NCI-H345 treated with DMSO at 0.1 percent for 48 hours (cell line): Measurements from ENCODE around the gene MFAP3.
"Not testable (repeated sequence)": the region's sequence is repeated elsewhere in the genome, so short reads cannot be mapped to it uniquely, and the experiment has no call there.

Source experiments
- DNase-seq: peaks from one replicate; lab custom pipeline; 2025; ENCODE audit not compliant: unreplicated experiment; lab: John Stamatoyannopoulos, UW

Gene MFAP3

GRCh38 chr5:154038707-154039457 lies at the start of gene MFAP3, which contains the start of gene FAM114A2:
Gene MFAP3, plus strand, starts transcription at chr5:154038967. Its CDS starts 10,756 bp downstream, at chr5:154049723.
Gene FAM114A2, minus strand, starts transcription at chr5:154038910. Its CDS starts 3,957 bp downstream, at chr5:154034953.
- peak; percentile 76 for DNase-seq

- DNase-seq: no peak
These were observed 47.6 kb upstream of the MFAP3 start for GRCh38 chr5:153991168-153991567.

GRCh38 chr5:153998010-153998409 lies 40.8 kb upstream of the MFAP3 start:
- DNase-seq: no peak

GRCh38 chr5:153998768-153999167 lies 40.0 kb upstream of the MFAP3 start:
- DNase-seq: no peak

GRCh38 chr5:153999995-154000394 lies 38.8 kb upstream of the MFAP3 start:
- DNase-seq: no peak

GRCh38 chr5:154000703-154001102 lies 38.1 kb upstream of the MFAP3 start:
- DNase-seq: no peak

- no peak for DNase-seq
These were observed 36.7 kb upstream of the MFAP3 start for GRCh38 chr5:154002093-154002492.

GRCh38 chr5:154002511-154003020 lies 36.2 kb upstream of the MFAP3 start:
- DNase-seq: no peak

GRCh38 chr5:154005648-154006047 lies 33.1 kb upstream of the MFAP3 start:
- no peak for DNase-seq

GRCh38 chr5:154010660-154011059 lies 28.1 kb upstream of the MFAP3 start:
- DNase-seq: no peak

- no peak for DNase-seq
These were observed 23.6 kb upstream of the MFAP3 start for GRCh38 chr5:154015071-154015693.

GRCh38 chr5:154018919-154019318 lies 19.8 kb upstream of the MFAP3 start:
- not testable (repeated sequence) for DNase-seq

- no peak for DNase-seq
These were observed 12.8 kb upstream of the MFAP3 start for GRCh38 chr5:154025951-154026350.

- no peak for DNase-seq
These were observed 6.8 kb upstream of the MFAP3 start for GRCh38 chr5:154031937-154032489.

- DNase-seq: no peak
These were observed 3.8 kb upstream of the MFAP3 start for GRCh38 chr5:154034944-154035343.

- DNase-seq: peak; percentile 42
These were observed 483 bp upstream of the MFAP3 start for GRCh38 chr5:154038261-154038706.

- DNase-seq: no peak
These were observed 677 bp downstream of the MFAP3 start for GRCh38 chr5:154039458-154039829.

- no peak for DNase-seq
These were observed 4.0 kb downstream of the MFAP3 start for GRCh38 chr5:154042766-154043165.

GRCh38 chr5:154044099-154044498 lies 5.3 kb downstream of the MFAP3 start:
- no peak for DNase-seq

GRCh38 chr5:154044581-154044980 lies 5.8 kb downstream of the MFAP3 start:
- no peak for DNase-seq

GRCh38 chr5:154046486-154046885 lies 7.7 kb downstream of the MFAP3 start:
- no peak for DNase-seq

- DNase-seq: no peak
These were observed 8.6 kb downstream of the MFAP3 start for GRCh38 chr5:154047324-154047723.
